ENCODE data around the gene MT3.

DNA sequence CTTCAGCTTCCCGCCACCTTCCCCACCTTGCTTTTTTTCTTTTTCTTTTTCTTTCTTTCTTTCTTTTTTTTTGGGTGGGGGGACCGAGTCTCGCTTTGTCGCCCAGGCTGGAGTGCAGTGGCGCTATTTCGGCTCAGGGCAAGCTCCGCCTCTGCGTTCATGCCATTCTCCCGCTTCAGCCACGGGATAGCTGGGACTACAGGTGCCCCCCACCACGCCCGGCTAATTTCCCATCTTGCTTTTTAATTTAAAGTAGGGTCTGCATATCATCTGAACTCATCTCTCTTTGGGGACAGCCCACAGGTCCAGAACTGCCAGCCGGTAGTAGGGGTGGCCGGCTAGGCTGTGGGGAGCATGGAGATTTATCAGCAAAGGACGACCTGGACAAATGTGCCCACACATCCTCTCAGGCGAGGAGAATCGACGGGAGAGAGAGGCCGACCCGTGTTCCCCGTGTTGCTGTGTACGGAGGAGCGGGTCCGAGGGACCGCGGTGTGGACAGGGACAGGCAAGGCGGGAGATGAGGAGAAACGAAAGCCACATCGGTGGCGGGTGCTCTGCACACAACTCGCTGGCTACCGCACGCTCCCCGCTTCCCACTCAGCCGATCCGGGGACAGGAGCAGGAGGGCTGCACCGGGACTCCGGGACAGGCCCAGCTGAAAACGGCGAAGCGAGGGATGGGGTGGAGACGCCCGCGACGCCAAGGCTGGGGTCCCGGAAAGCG, 45.5 kb downstream of the MT3 start:
- TF ChIP-seq EZH2 (IDR thresholded peaks at IDR 0.05; ENCODE audit: borderline replicate concordance, low read depth, low read length), result no peak
- TF ChIP-seq, protein P1, sequence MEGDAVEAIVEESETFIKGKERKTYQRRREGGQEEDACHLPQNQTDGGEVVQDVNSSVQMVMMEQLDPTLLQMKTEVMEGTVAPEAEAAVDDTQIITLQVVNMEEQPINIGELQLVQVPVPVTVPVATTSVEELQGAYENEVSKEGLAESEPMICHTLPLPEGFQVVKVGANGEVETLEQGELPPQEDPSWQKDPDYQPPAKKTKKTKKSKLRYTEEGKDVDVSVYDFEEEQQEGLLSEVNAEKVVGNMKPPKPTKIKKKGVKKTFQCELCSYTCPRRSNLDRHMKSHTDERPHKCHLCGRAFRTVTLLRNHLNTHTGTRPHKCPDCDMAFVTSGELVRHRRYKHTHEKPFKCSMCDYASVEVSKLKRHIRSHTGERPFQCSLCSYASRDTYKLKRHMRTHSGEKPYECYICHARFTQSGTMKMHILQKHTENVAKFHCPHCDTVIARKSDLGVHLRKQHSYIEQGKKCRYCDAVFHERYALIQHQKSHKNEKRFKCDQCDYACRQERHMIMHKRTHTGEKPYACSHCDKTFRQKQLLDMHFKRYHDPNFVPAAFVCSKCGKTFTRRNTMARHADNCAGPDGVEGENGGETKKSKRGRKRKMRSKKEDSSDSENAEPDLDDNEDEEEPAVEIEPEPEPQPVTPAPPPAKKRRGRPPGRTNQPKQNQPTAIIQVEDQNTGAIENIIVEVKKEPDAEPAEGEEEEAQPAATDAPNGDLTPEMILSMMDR (IDR thresholded peaks at IDR 0.05 in 2 of 3, conservative IDR thresholded peaks at IDR 0.05 in 1 of 3; ENCODE audit: insufficient read depth in 2 of 3, low read depth in 1 of 3, low read length in 3 of 3), result no peak
